SK-MEL-5 (cell line): ENCODE measurements around the gene UBD. TPM values are rescaled to one million over a fixed set of nuclear protein-coding genes. Genes with fewer than 3 reads are reported as not detected.

ENCODE experiments used
- DNase-seq: peaks from one replicate; pipeline ENCODE4 v3.0.0-alpha.2; 2016; ENCODE audit warnings: low read depth, low spot score
- in situ Hi-C: cut with HindIII; loops from 2 replicates; pipeline ENCODE4 v1.10.0; 2016; ENCODE audit warnings: low sequenced_read_pairs, high pct_unique_total_duplicates, low pct_unique_long_range_greater_than_20kb
- total RNA-seq: library from RNA; depleted of rRNA; stranded (reverse); fragments of >200 nt; shearing (Covaris generic); gene quantifications from 2 replicates; pipeline ENCODE4 v1.2.3, GENCODE V29; 2014

Gene UBD
- total RNA-seq, 1 experiment from 2014 or later = not detected

DNA sequence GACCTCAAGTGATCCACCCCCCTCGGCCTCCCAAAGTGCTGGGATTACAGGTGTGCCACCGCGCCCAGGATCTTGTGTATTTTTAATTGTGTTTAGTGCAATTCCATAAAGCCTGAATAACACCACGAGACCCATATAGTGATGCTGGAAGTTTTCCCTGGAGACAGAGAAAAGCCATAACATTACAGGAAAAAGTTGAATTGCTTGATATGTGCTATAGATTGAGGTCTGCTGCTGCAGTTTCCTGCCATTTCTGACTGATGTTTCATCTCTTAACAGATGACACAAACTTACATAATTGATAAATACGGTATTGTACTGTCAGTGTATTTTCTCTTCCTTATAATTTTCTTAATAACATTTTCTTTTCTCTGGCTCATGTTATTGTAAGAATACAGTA is 7.3 kb upstream of the UBD start:
- DNase-seq = no peak
- in situ Hi-C loops = no loop called here

DNA sequence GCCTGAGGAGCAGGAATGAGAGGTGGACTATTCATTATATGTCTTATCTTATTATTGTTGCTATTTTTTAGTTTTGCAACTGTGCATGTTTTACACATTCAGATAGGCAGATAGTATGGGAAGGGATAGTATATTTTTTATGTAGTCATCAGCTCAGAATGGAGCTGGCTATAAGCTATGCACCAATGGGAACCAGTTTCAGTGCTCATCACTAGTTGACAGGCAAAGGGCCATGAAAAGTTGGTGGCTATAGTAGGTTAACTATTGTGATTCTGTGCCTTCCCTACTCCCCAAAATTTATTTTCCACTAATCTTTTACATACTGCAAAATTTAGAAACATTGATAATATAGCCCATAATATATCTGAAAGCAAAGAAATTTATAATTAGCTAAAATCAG is 5.3 kb upstream of the UBD start:
- in situ Hi-C loops = no loop called here
- DNase-seq = peak; percentile 48

DNA sequence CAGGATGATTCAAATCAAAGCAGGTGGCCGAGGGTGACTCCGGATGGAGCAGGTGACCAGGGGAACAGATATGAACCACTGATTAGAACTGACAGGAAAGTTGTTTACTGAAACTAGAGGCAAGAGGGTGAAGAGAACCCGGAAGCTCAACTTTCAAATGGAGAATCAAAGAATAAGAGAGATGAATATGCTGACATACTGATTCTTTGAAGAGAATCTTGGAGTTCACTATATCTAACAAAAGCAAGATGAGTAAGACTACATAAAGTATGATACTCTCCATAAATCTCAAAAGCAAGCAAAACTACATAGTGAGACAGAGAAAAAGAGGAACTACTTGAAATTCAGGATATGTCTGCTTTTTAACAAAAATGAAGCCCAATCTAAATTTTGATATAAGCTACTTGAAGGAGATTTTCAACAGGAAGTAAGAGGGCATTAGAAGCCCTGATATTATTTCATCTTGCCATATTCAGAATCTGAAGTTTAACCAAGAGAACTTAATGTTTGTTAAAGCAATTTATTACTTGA is 4.0 kb upstream of the UBD start:
- in situ Hi-C loops = no loop called here
- no peak for DNase-seq

DNA sequence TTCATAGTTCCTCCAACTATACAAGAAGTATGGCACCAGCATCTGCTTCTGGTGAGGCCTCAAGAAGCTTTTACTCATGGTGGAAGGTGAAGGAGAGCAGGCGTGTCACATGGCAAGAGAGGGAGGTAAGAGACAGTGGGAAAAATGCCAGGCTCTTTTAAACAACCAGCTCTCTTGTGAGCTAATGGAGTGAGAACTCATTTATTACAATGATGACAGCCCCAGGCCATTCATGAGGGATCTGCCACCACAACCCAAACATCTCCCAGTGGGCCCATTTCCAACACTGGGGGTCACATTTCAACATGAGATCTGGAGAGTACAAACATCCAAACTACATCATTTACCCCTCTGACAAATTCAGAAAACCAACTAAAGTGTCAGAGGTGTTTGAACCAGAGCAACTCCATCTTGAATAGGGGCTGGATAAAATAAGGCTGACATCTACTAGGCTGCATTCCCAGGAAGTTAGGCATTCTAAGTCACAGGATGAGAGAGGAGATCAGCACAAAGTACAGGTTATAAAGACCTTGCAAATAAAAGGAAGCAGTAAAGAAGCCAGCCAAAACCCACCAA is 2.2 kb upstream of the UBD start:
- peak; percentile 52 for DNase-seq
- in situ Hi-C loops = no loop called here

DNA sequence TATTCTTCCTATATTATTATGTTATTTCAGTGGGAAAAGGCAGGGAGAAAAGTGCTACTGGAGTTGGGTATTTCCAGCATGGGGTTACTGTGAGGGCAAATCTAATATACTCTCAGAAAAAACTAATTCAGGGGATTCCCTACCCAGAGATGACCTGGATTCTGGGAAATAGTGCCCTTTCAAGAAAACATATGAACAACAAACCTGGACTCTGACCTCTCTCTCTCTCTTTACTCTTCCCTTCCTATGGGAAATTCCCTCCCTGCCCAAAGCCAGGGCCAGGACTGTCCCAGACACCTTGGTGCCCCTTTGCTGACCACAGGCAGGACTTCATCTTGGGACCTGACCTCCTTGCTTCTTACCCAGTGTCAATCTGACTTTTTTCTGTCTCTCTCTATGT is 1.6 kb upstream of the UBD start:
- in situ Hi-C loops = no loop called here
- DNase-seq = no peak

DNA sequence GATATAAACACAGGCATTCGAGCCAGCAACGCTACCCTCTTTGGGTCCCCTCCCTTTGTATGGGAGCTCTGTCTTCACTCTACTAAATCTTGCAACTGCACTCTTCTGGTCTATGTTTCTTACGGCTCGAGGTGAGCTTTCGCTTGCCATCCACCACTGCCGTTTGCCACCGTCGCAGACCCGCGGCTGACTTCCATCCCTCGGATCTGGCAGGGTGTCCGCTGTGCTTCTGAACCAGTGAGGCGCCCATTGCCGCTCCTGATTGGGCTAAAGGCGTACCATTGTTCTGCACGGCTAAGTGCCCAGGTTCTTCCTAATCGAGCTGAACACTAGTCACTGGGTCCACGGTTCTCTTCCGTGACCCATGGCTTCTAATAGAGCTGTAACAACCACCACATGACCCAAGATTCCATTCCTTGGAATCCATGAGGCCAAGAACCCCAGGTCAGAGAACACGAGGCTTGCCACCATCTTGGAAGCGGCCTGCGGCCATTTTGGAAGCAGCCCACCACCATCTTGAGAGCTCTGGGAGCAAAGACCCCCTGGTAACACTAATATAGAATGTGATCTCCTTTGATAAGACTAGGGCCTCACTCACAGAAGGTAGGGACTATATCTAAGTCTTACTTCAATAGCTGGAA is 973 bp downstream of the UBD start:
- DNase-seq = no peak
- in situ Hi-C loops = no loop called here

DNA sequence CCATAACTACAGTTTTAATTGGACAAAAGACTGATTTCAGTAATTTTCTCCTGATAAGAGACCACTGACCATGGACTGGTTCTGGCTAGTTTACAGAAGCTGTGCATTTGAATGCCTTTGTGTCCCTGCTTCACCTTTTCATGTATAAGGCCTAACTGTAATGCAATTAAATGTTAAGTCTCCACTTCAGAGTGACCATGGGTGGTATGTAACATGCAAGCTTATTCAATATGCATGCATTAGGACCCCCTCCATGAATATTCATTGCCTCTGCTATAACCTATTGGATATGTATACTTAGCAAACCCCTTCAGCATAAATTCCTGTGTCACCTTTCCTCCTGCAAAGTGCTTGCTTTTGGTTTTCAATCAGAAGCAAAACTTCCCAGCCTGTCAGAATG is 2.2 kb downstream of the UBD start:
- in situ Hi-C loops = no loop called here

DNA sequence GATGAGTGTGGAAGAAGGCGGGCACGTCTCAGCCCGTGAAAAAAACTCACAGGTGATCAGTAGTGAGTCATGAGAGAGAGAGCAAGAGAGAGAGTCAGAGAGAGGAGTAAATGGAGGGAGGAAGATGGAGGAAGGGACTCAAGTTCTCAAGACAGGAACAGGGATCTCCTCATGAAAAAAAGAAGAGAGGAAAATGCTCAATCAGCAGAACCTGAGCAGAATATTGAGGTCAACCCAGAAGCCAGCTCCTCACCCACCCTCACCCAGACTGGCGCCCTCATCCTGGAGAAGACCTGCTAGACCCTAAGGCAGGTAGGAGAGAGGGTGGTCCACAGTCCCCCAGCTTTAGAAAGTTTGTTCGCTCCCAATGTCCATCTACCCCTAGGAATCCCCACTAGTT is 4.8 kb downstream of the UBD start:
- DNase-seq = no peak
- in situ Hi-C loops = no loop called here

More for the DNA sequence above, 2.2 kb downstream of the UBD start:
- DNase-seq = no peak

DNA sequence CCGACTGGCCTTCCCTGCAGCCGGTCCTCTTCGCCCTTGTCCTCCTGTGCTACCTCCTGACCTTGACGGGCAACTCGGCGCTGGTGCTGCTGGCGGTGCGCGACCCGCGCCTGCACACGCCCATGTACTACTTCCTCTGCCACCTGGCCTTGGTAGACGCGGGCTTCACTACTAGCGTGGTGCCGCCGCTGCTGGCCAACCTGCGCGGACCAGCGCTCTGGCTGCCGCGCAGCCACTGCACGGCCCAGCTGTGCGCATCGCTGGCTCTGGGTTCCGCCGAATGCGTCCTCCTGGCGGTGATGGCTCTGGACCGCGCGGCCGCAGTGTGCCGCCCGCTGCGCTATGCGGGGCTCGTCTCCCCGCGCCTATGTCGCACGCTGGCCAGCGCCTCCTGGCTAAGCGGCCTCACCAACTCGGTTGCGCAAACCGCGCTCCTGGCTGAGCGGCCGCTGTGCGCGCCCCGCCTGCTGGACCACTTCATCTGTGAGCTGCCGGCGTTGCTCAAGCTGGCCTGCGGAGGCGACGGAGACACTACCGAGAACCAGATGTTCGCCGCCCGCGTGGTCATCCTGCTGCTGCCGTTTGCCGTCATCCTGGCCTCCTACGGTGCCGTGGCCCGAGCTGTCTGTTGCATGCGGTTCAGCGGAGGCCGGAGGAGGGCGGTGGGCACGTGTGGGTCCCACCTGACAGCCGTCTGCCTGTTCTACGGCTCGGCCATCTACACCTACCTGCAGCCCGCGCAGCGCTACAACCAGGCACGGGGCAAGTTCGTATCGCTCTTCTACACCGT is 6.1 kb downstream of the UBD start:
- in situ Hi-C loops = no loop called here
- no peak for DNase-seq

DNA sequence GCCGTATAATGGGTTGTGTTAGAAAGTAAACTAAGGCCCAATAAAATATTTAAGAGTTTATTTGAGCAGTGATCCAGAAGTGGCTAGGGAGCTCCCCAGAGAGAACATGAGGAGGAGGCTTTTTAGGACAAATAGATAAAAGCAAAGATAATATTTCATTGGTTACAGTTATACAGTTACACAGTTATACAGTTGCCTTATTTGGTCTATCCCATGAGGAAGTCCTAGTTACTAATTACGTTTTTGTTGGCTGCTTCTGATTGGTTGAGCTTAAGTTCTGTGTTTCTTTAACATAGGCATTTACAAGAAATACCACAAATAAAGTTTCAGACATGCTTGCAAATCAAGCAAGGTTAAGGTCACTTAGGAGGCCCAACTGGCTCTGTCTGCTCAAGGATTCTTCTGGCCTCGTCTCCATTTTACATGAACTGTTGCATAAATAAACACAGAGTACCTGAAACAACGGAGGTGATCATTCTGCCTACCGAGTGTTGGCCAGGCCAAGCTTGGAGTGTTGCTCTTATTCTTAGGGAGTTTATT is 7.0 kb downstream of the UBD start:
- DNase-seq = peak; percentile 80
- in situ Hi-C loops = no loop called here

DNA sequence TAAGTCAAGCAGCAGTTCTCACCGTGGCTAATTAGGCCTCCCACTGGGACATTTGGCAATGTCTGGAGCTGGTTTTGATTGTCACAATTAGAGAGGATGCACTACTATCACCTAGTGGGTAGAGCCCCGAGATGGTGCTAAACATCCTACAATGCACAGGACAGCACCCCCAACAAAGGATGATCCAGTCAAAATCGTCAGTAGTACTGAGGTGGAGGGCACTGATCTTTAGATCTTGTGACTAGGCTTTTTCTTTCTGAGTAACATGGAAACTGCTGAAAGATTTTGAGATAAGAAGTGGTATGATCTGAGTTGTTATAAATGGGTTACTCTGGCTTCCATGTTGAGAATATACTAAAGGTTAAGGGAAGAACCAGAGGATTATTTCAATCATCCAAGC is 12.0 kb downstream of the UBD start:
- in situ Hi-C loops = no loop called here

DNA sequence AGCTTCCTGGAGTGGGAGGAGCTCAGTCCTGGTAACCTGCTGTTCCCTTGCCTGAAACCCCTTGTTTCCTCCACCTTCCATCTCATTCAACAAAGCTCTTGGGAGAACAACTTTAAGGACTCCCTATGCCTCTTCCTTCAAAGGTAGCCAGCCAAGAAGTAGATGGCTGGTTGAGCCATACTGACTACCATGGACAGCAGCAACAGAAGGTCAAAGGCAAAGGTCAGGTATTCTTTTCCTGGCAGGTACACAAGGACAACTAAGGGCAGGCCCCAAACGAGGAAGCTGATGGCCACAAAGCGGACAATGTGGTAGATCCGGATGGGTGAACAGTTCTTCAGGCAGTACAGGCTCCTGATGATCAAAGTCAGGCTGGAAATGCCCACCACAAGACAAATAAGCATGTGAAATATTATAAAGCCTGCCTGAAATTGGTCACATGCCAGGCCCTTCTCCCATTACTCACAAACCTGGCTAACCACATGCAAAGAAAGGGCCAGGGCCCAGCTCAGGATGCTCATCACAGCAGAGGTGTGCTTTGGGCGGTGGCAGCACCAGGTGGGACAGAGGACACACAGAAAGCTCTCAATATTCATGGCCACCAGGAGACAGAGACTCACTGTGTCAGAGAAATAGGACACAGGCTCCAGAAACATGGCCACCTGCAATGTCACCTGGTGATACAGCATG is 21.7 kb downstream of the UBD start:
- no peak for DNase-seq
- in situ Hi-C loops = no loop called here

More for the DNA sequence above, 12.0 kb downstream of the UBD start:
- DNase-seq = no peak

DNA sequence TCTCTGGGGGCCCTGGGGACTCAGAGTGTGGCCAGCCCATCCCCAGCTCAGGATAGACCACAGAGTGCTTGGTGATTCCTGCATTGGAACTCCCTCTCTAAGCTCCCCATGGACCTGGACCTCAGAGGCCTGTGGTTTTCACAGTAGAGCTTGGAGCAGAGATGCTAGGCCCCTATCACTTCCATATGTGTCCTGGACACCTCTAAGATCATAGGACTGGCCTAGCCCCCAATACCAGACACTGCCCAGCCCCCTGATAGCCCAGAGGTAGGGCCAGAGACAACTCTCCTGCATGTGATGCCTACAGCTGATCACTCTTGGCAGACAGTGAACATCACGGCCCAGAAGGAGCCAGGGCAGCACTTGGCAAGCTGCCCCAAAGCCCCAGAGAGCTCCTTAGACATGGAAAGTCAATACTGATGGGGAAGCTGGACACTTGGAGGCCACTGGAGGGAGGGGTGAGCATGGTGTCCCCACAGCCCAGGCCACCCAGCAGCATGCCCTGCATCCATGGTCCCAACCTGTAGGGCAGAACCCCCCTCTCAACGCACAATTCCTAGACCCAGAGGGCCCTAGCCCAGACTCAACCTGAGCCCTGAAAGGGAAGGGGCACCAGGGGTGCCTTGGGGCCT is 27.1 kb downstream of the UBD start:
- in situ Hi-C loops = no loop called here
- no peak for DNase-seq

DNA sequence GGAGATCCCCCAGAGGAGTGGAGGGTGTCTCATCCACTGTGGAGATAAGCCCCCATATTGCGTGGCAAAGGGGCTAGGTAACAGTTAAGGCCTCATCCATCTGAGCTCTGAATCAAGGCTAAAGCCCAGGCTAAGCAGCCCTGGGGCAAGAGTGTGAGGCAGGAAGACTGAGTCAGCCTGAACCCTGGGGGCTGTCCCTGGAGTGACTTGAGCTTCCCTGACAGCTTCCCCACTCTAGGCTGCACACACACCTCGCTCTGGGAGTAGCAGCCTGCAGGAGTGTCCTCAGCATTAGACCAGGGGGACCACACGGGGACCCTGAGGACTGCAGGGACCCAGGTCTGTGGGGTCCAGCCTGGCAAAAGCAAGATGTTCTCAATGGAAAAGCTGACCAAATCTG is 27.9 kb downstream of the UBD start:
- DNase-seq = no peak
- in situ Hi-C loops = no loop called here

DNA sequence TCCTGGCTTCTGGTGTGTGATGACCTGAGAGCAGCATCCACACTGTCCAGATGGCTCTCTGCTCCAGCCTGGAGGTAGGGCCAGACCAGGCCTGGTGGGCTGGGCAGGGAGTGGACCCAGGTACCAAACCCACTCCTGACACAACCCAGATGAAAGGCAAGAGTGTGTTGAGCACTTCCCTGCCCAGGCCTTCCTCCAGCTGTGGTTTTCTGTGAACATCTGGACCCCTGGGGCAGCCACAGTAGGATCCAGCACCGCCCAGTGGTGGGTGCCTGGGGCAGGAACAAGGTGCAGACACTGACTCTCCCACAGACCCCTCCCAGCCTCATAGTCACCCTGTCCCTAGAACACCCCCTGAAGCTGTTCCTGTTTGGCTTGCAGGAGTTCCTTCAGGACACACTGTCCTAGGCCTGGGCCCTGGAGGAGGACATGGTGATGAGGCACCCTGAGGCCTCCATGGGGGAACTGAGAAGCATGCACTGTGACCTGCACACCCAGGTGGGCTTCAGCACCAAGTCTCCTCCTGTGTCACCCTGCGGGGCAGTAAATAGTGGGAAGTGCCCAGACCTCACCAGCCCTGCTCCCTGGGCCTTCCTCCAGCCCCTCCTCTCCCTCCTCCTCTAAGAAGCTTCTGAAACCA is 28.7 kb downstream of the UBD start:
- in situ Hi-C loops = no loop called here
- DNase-seq = no peak

DNA sequence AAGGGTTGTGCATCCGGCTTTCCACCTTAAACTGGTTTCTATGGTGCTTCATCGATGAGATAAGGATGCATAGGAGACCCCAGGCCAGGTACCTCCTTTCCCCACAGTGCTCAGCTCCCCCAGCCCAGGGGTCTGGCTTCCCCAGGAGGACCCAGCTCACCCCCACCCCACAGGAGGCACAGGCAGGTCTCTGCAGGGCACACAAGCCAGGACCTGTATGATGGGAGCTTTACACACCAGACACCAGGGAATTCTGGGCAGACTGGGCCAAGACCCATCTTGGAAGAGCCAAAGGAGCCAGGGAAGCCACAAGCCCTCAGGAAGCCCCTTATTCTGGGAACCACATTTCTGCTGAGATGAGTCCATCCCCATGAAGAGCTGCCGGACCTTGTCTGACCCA is 29.6 kb downstream of the UBD start:
- DNase-seq = no peak
- in situ Hi-C loops = no loop called here

DNA sequence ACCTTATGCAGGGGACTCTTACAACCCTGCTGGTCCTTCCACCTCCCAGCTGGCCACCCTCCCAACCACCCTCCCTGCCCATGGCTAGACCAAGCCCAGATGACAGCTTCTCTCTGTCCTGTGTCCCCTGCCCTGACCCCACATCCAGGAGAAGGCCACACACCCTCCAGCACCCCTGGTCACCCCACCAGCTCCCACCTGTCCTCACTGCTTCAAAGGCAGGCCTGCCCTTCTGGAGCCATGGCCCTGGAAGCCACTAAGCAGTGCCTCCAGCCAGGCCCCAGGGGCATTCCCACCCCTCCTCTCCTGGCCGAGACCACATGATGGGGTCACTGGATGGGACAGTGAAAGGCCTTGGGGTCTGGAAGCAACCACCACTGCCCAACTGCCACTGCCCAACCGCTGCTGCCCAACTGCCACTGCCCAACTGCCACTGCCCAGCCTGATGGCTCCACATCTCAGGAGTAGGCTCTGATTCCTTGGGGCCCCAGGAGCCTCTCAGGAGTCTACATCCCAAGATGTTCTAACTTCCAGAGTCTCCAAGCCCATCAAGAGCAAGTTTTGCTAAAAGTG is 30.5 kb downstream of the UBD start:
- in situ Hi-C loops = no loop called here
- no peak for DNase-seq
